HEK293 (cell line): ENCODE data around the gene SART1.
A peak's percentile ranks its signal among the peaks of the same experiment; 100 is the strongest.

Experiments used
- CTCF ChIA-PET: fragments of 350-600 bp; formaldehyde crosslinking; extraction: SDS; loops from one replicate; lab custom pipeline; 2021; ENCODE audit warnings: antibody characterized with exemption; lab: Yijun Ruan, JAX
- POLR2A ChIA-PET: fragments of 300-600 bp; formaldehyde crosslinking; extraction: SDS; loops from one replicate; lab custom pipeline; 2020; ENCODE audit warnings: antibody characterized with exemption, inconsistent platforms; lab: Yijun Ruan, JAX
- H3K27ac ChIP-seq: fragments of 200-500 bp; sonication (Bioruptor generic); 2 replicates; pipeline ENCODE4 v1.5.1; 2014; ENCODE audit warnings: low read depth, low read length, control low read depth, inconsistent platforms; ENCODE audit errors: extremely low read depth
- H3K36me3 ChIP-seq, 2 experiments: fragments of 200-500 bp in 1 of 2; sonication (Bioruptor generic) in 1 of 2; 1 replicate in 1 of 2; 2 replicates in 1 of 2; pipeline ENCODE4 v1.5.1; 2014 to 2017; ENCODE audit warnings: inconsistent platforms in 2 of 2, low read length in 2 of 2; ENCODE audit not compliant: control insufficient read depth in 2 of 2, insufficient read depth in 1 of 2
- H3K4me1 ChIP-seq: fragments of 200-500 bp; sonication (Bioruptor generic); 2 replicates; pipeline ENCODE4 v1.5.1; 2014; ENCODE audit warnings: mild to moderate bottlenecking, low read length, inconsistent platforms; ENCODE audit not compliant: control insufficient read depth, insufficient read depth
- H3K4me3 ChIP-seq: 2 replicates; pipeline ENCODE4 v1.5.1; 2011; ENCODE audit warnings: low read depth, mild to moderate bottlenecking, control low read depth, low read length, moderate library complexity
- H3K9me3 ChIP-seq: fragments of 200-500 bp; sonication (Bioruptor generic); 2 replicates; pipeline ENCODE4 v1.5.1; 2014; ENCODE audit warnings: low read depth, low read length, inconsistent platforms; ENCODE audit not compliant: control insufficient read depth, insufficient read depth
- FEZF1 ChIP-seq: fragments of 450-650 bp; formaldehyde crosslinking; IDR thresholded peaks from 2 replicates; pipeline ENCODE4 v1.5.1; 2016; ENCODE audit warnings: missing biosample characterization, missing genetic modification characterization
- KLF17 ChIP-seq: fragments of 450-650 bp; formaldehyde crosslinking; IDR thresholded peaks from 2 replicates; pipeline ENCODE4 v1.5.1; 2016; ENCODE audit warnings: missing biosample characterization, missing genetic modification characterization
- KLF8 ChIP-seq: fragments of 450-650 bp; formaldehyde crosslinking; IDR thresholded peaks from 2 replicates; pipeline ENCODE4 v1.5.1; 2016; ENCODE audit warnings: missing biosample characterization, missing genetic modification characterization
- PRDM6 ChIP-seq: fragments of 450-650 bp; formaldehyde crosslinking; IDR thresholded peaks from 2 replicates; pipeline ENCODE4 v1.5.1; 2017; ENCODE audit warnings: missing biosample characterization, missing genetic modification characterization
- SCRT1 ChIP-seq: fragments of 450-650 bp; formaldehyde crosslinking; IDR thresholded peaks from 2 replicates; pipeline ENCODE4 v1.5.1; 2016; ENCODE audit warnings: missing biosample characterization, missing genetic modification characterization, borderline replicate concordance
- SCRT2 ChIP-seq: fragments of 450-650 bp; formaldehyde crosslinking; IDR thresholded peaks from 2 replicates; pipeline ENCODE4 v1.5.1; 2016; ENCODE audit warnings: missing biosample characterization, missing genetic modification characterization
- ZNF112 ChIP-seq: fragments of 450-650 bp; formaldehyde crosslinking; IDR thresholded peaks from 2 replicates; pipeline ENCODE4 v1.5.0; 2017; ENCODE audit warnings: missing biosample characterization, missing genetic modification characterization
- ZNF140 ChIP-seq: fragments of 450-650 bp; formaldehyde crosslinking; IDR thresholded peaks from 2 replicates; pipeline ENCODE4 v1.5.1; 2016; ENCODE audit warnings: missing biosample characterization, missing genetic modification characterization
- ZNF202 ChIP-seq: fragments of 450-650 bp; formaldehyde crosslinking; IDR thresholded peaks from 2 replicates; pipeline ENCODE4 v1.5.1; 2016; ENCODE audit warnings: missing biosample characterization, missing genetic modification characterization, borderline replicate concordance
- ZNF214 ChIP-seq: fragments of 450-650 bp; formaldehyde crosslinking; IDR thresholded peaks from 2 replicates; pipeline ENCODE4 v1.5.1; 2017; ENCODE audit warnings: missing biosample characterization, mild to moderate bottlenecking, missing genetic modification characterization, borderline replicate concordance
- ZNF302 ChIP-seq: fragments of 450-650 bp; formaldehyde crosslinking; IDR thresholded peaks from 2 replicates; pipeline ENCODE4 v1.5.1; 2016; ENCODE audit warnings: missing biosample characterization, missing genetic modification characterization, low read depth
- ZNF311 ChIP-seq: fragments of 450-650 bp; formaldehyde crosslinking; IDR thresholded peaks from 2 replicates; pipeline ENCODE4 v1.5.1; 2017; ENCODE audit warnings: missing biosample characterization, missing genetic modification characterization, borderline replicate concordance
- ZNF324 ChIP-seq: fragments of 450-650 bp; formaldehyde crosslinking; IDR thresholded peaks from 2 replicates; pipeline ENCODE4 v1.5.1; 2016; ENCODE audit warnings: missing biosample characterization, missing genetic modification characterization
- ZNF366 ChIP-seq: fragments of 450-650 bp; formaldehyde crosslinking; conservative IDR thresholded peaks from 2 replicates; pipeline ENCODE4 v1.5.1; 2016; ENCODE audit warnings: missing biosample characterization, missing genetic modification characterization
- ZNF37A ChIP-seq: fragments of 450-650 bp; IDR thresholded peaks from 2 replicates; pipeline ENCODE4 v1.5.1; 2018; ENCODE audit warnings: missing biosample characterization, missing genetic modification characterization
- ZNF560 ChIP-seq: fragments of 450-650 bp; formaldehyde crosslinking; IDR thresholded peaks from 2 replicates; pipeline ENCODE4 v1.5.1; 2017; ENCODE audit warnings: missing biosample characterization, missing genetic modification characterization, borderline replicate concordance
- ZNF623 ChIP-seq: fragments of 450-650 bp; formaldehyde crosslinking; IDR thresholded peaks from 2 replicates; pipeline ENCODE4 v1.5.1; 2016; ENCODE audit warnings: missing biosample characterization, missing genetic modification characterization
- ZNF624 ChIP-seq: fragments of 450-650 bp; formaldehyde crosslinking; IDR thresholded peaks from 2 replicates; pipeline ENCODE4 v1.5.1; 2017; ENCODE audit warnings: missing biosample characterization, missing genetic modification characterization
- ZNF747 ChIP-seq: fragments of 450-650 bp; formaldehyde crosslinking; IDR thresholded peaks from 2 replicates; pipeline ENCODE4 v1.5.1; 2016; ENCODE audit warnings: missing biosample characterization, missing genetic modification characterization
- ZNF791 ChIP-seq: fragments of 450-650 bp; formaldehyde crosslinking; IDR thresholded peaks from 2 replicates; pipeline ENCODE4 v1.5.1; 2016; ENCODE audit warnings: missing biosample characterization, missing genetic modification characterization

Gene SART1

GRCh38 chr11:65921876-65922275, 39.7 kb upstream of the SART1 start:
- peaks cover 0 to 14% of the 10 kb centered on the region in 2 experiments; a peak in 2 of 3 replicates for H3K36me3 ChIP-seq
- H3K9me3 ChIP-seq: no peaks in the 10 kb centered on the region
- ChIA-PET CTCF (interaction anchor here (0.6 to 2.1 kb wide), 3 partner anchors 33 to 104 kb away, joined by 3 to 10 read pairs (median 3); partner anchors contain the start of genes CCDC85B and FIBP), POLR2A (interaction anchor here (1.8 kb wide), 1 partner anchor 62 kb away, joined by 4 read pairs; no protein-coding TSS in a partner anchor)
- TF ChIP-seq ZNF624 (tag by site-specific recombination) (no peak), ZNF366 (tag by site-specific recombination) (no peak), ZNF202 (no peak), KLF17 (no peak), PRDM6 (tag by site-specific recombination) (no peak), ZNF747 (tag by site-specific recombination) (no peak), ZNF791 (tag by site-specific recombination) (no peak), KLF8 (tag by site-specific recombination) (no peak), ZNF324 (tag by site-specific recombination) (no peak), ZNF214 (tag by site-specific recombination) (no peak), ZNF560 (tag by site-specific recombination) (no peak), ZNF623 (tag by site-specific recombination) (no peak), SCRT1 (tag by site-specific recombination) (no peak), FEZF1 (no peak), ZNF302 (no peak), ZNF37A (tag by site-specific recombination) (no peak), ZNF112 (tag by site-specific recombination) (no peak)
- no peaks in the 10 kb centered on the region; the same call in 1 of the 2 replicates for H3K4me1 ChIP-seq
- no peak overlapping the region for H3K27ac ChIP-seq
- H3K4me3 ChIP-seq: no peak overlapping the region

DNA sequence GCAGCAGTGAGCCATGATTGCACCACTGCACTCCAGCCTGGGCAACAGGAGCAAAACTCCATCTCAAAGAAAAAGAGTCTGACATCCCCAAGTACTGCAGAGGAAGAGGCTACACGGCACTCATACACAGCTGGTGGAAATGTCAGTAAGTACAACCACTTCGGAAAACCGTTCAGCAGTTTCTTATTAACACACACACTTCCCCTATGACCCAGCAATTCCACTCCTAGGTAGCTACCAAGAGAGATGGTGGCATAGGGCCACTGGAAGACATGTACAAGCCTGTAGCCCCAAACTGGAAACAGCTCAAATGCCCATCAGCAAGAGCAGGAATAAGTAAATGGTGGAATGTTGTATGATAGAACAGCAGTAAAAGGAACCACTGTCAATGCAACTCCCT, 39.0 kb upstream of the SART1 start:
- Histone ChIP-seq H3K27ac (no peak overlapping the region), H3K9me3 (no peaks in the 10 kb centered on the region), H3K4me3 (no peak overlapping the region), H3K36me3 (peaks cover 0 to 14% of the 10 kb centered on the region in 2 experiments; a peak in 2 of 3 replicates), H3K4me1 (no peaks in the 10 kb centered on the region)
- POLR2A ChIA-PET: interaction anchor here (0.6 to 1.8 kb wide), 3 partner anchors 32 to 755 kb away, joined by 4 to 5 read pairs (median 4); partner anchors contain the start of genes CCDC85B and RBM4B
- CTCF ChIA-PET: interaction anchor here (0.6 to 2.1 kb wide), 5 partner anchors 33 to 100 kb away, joined by 3 to 10 read pairs (median 3); partner anchors contain the start of genes CCDC85B and FIBP
- 0 out of 2 replicates have a peak, but pooled peaks have one; percentile 8 for TF ChIP-seq ZNF140 (tag by site-specific recombination)
- no peak for TF ChIP-seq ZNF311 (tag by site-specific recombination)

- no peaks in the 10 kb centered on the region for H3K4me1 ChIP-seq
- no peaks in the 10 kb centered on the region for H3K9me3 ChIP-seq
- H3K36me3 ChIP-seq: peaks cover 0 to 14% of the 10 kb centered on the region in 2 experiments; a peak in 2 of 3 replicates
- no peak for TF ChIP-seq ZNF202
- TF ChIP-seq SCRT2 (tag by site-specific recombination): peak; percentile 75
- H3K27ac ChIP-seq: no peak overlapping the region
- ChIA-PET CTCF (interaction anchor here (0.5 to 0.9 kb wide), 2 partner anchors 54 to 337 kb away, joined by 4 read pairs; no protein-coding TSS in a partner anchor), POLR2A (no interaction called here)
- H3K4me3 ChIP-seq: no peak overlapping the region
These were observed 36.1 kb upstream of the SART1 start for GRCh38 chr11:65925397-65925796.
